ENCODE measurements around the gene EPRS1.

EPRS1 gene

DNA sequence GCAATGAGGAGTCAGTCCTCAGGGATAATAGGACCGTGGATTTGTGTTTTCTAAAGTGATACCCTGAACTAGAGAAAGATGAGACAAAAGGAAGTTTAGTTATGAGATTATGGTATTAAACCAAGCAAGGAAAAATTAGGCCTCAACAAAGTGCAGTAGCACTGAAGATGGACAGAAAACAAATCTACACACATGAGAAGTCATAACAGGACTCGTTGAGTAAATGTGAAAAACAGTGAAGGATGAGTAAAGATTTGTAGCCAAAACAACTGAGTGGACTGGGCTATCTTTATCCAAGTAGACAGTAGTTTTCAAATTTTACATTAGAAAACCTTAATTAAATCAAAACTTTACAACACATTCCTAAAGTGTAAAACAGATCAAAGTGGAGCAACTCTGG lies 15.0 kb downstream of the EPRS1 start:
- DNase-seq = no peak
- peaks cover 32 to 54% (median 49%) of the 10 kb centered on the region in 3 donors for H3K36me3 ChIP-seq
- intact Hi-C loops (cut with DNase I; ENCODE audit: low total_unique reads) = loop anchor here (10.0 kb wide), 1 partner anchor 46 kb away; no protein-coding TSS in a partner anchor
- no peak overlapping the region for H3K27ac ChIP-seq
- TF ChIP-seq CTCF (IDR thresholded peaks at IDR 0.05) = no peak
- no peaks in the 10 kb centered on the region for H3K4me1 ChIP-seq
- no peaks in the 10 kb centered on the region for H3K9me3 ChIP-seq
- H3K4me3 ChIP-seq = no peak overlapping the region
- H3K27me3 ChIP-seq = no peaks in the 10 kb centered on the region

DNA sequence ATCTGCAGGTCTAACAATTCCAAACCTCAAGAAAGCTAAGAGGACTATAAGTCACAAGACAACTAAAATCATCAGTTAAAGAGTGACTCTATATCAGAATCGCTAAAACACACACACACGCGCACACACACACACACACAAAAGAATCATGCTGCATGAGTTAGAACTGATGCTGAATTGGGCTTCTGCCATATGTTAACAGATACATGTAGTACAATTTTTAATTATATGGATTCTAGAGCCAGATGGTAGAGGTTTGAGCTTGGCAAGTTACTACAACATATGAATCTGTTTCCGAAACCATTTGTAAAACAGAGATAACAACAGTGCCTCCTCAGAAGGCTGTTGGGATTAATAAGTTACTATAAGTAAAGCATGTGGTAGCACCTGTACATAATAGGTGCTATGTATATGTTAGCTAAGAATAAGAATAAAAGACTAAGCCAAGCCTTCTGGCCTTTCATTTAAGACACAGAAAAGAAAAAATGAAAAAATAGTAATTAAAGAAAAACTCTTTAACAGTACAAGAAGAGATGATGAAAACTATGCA lies 17.9 kb downstream of the EPRS1 start:
- Histone ChIP-seq H3K4me1 (no peaks in the 10 kb centered on the region), H3K27me3 (no peaks in the 10 kb centered on the region), H3K4me3 (no peak overlapping the region), H3K27ac (no peak overlapping the region), H3K9me3 (no peaks in the 10 kb centered on the region), H3K36me3 (peaks cover 48 to 74% (median 68%) of the 10 kb centered on the region in 3 donors)
- no peak for TF ChIP-seq CTCF (IDR thresholded peaks at IDR 0.05)
- no peak for DNase-seq
- intact Hi-C loops (cut with DNase I; ENCODE audit: low total_unique reads) = no loop called here

GRCh38 chr1:220019071-220019470 lies 27.2 kb downstream of the EPRS1 start:
- Histone ChIP-seq H3K36me3 (peaks cover 52 to 84% (median 62%) of the 10 kb centered on the region in 3 donors), H3K4me1 (no peaks in the 10 kb centered on the region), H3K9me3 (no peaks in the 10 kb centered on the region), H3K27ac (no peak overlapping the region), H3K27me3 (no peaks in the 10 kb centered on the region), H3K4me3 (no peak overlapping the region)
- TF ChIP-seq CTCF (IDR thresholded peaks at IDR 0.05) = no peak
- intact Hi-C loops (cut with DNase I; ENCODE audit: low total_unique reads) = no loop called here
- no peak for DNase-seq

DNA sequence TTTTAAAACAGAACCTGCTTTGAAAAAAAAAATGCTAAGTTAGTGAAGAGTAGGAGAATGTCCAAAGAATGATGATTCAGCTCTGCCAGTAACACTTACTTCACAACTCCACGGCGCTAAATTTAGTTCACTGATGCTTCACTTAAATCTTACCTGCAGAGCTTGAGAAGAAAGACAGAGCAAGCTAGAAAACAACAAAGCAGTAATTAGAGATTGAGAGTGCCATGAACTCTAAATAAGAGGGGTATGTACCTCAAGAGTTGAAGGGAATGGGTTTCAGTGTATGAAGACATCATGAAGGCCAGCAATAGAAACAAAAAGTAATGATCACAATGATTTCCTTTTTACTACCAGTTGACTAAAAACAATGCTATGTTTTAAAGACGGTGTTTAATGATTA lies 32.8 kb downstream of the EPRS1 start:
- DNase-seq = no peak
- peaks cover 0 to 27% (median 10%) of the 10 kb centered on the region in 4 donors for H3K4me1 ChIP-seq
- no peaks in the 10 kb centered on the region for H3K27me3 ChIP-seq
- TF ChIP-seq CTCF (IDR thresholded peaks at IDR 0.05) = no peak
- peak overlapping the region; percentile 54 to 61 for H3K27ac ChIP-seq
- intact Hi-C loops (cut with DNase I; ENCODE audit: low total_unique reads) = no loop called here
- no peaks in the 10 kb centered on the region for H3K9me3 ChIP-seq
- no peak overlapping the region for H3K4me3 ChIP-seq
- peaks cover 31 to 71% (median 51%) of the 10 kb centered on the region in 3 donors for H3K36me3 ChIP-seq

GRCh38 chr1:220012259-220012658 lies 34.0 kb downstream of the EPRS1 start:
- Histone ChIP-seq H3K4me3 (no peak overlapping the region), H3K36me3 (peaks cover 27 to 80% (median 43%) of the 10 kb centered on the region in 3 donors), H3K9me3 (no peaks in the 10 kb centered on the region), H3K27me3 (no peaks in the 10 kb centered on the region), H3K27ac (peak overlapping the region; percentile 54 to 61), H3K4me1 (peaks cover 0 to 27% (median 10%) of the 10 kb centered on the region in 4 donors)
- no peak for DNase-seq
- no peak for TF ChIP-seq CTCF (IDR thresholded peaks at IDR 0.05)
- intact Hi-C loops (cut with DNase I; ENCODE audit: low total_unique reads) = no loop called here

All from tibial artery (tissue), 4 donors.